GM12878 (cell line): ENCODE results near the gene GABRR1. TPM values are rescaled to one million over a fixed set of nuclear protein-coding genes. Genes with fewer than 3 reads are reported as not detected.

ENCODE experiments used
- ATAC-seq: fragments of 200-7000 bp; cut with Tn5 transposase; 3 replicates; pipeline ENCODE4 v1.9.1; 2020; ENCODE audit warnings: mild to moderate bottlenecking, moderate library complexity
- BruUV-seq: library from RNA; stranded (reverse); fragments of 400-500 nt; replicated peaks from 2 replicates; lab custom pipeline; 2021; lab: Mats Ljungman, UMichigan
- CTCF ChIA-PET: fragments of 300-600 bp; sonication (Branson Sonifier 250); formaldehyde crosslinking; extraction: SDS; loops from one replicate; lab custom pipeline; 2021; ENCODE audit warnings: inconsistent platforms; lab: Yijun Ruan, JAX
- POLR2A ChIA-PET: fragments of 350-600 bp; formaldehyde crosslinking; extraction: SDS; loops from one replicate; lab custom pipeline; 2021; ENCODE audit warnings: inconsistent platforms; lab: Charles Lee
- RAD21 ChIA-PET: fragments of 300-600 bp; sonication (Branson Sonifier 250); formaldehyde crosslinking; loops from one replicate; lab custom pipeline; 2023; ENCODE audit warnings: antibody characterized with exemption; ENCODE audit not compliant: unreplicated experiment; lab: Charles Lee
- SMC1A ChIA-PET: fragments of 300-600 bp; sonication (Branson Sonifier 250); formaldehyde crosslinking; loops from one replicate; lab custom pipeline; 2023; ENCODE audit not compliant: unreplicated experiment, uncharacterized antibody; lab: Charles Lee
- DNase-seq: peaks from one replicate; pipeline ENCODE4 v3.0.0-alpha.2; 2011; ENCODE audit warnings: low read depth, low spot score
- FAIRE-seq: peaks from 3 replicates; lab custom pipeline; 2011; peaks lifted over from hg19 to GRCh38; lab: Jason Lieb, UNC
- H2AFZ ChIP-seq: 2 replicates; pipeline ENCODE4 v1.6.0; 2011; ENCODE audit warnings: low read depth, low read length, control low read depth; ENCODE audit not compliant: control insufficient read depth
- H3K27ac ChIP-seq: 2 replicates; pipeline ENCODE4 v1.5.1; 2011; ENCODE audit warnings: control low read depth; ENCODE audit not compliant: control insufficient read depth, insufficient read depth
- H3K27me3 ChIP-seq, 2 experiments: replicated peaks in 1 of 2; 2 replicates each; pipeline versions ENCODE4 v1.6.0 to v1.6.1; 2011; ENCODE audit warnings: low read length in 1 of 2; ENCODE audit not compliant: control insufficient read depth in 2 of 2, insufficient read depth in 2 of 2
- H3K36me3 ChIP-seq, 2 experiments: 2 replicates each; pipeline ENCODE4 v1.5.1; 2011; ENCODE audit warnings: low read length in 1 of 2; ENCODE audit not compliant: control insufficient read depth in 2 of 2, insufficient read depth in 2 of 2
- H3K4me1 ChIP-seq: 2 replicates; pipeline ENCODE4 v1.6.1; 2011; ENCODE audit warnings: mild to moderate bottlenecking, low read length, moderate library complexity, mixed read lengths; ENCODE audit not compliant: control insufficient read depth, insufficient read depth
- H3K4me2 ChIP-seq: 2 replicates; pipeline ENCODE4 v1.6.0; 2011; ENCODE audit warnings: control low read depth; ENCODE audit not compliant: control insufficient read depth, insufficient read depth
- H3K4me3 ChIP-seq: fragments of 200-600 bp; sonication (generic); 2 replicates; pipeline ENCODE4 v1.5.1; 2016
- H3K79me2 ChIP-seq: 2 replicates; pipeline ENCODE4 v1.6.0; 2011; ENCODE audit warnings: low read length; ENCODE audit not compliant: control insufficient read depth, insufficient read depth
- H3K9ac ChIP-seq: 2 replicates; pipeline ENCODE4 v1.8.0; 2011; ENCODE audit warnings: low read length, control low read depth, mixed read lengths; ENCODE audit not compliant: control insufficient read depth, insufficient read depth
- H3K9me3 ChIP-seq: replicated peaks from 3 replicates; pipeline ENCODE4 v1.5.1; 2011; ENCODE audit warnings: mild to moderate bottlenecking, low read length; ENCODE audit not compliant: control insufficient read depth, insufficient read depth
- H4K20me1 ChIP-seq: 2 replicates; pipeline ENCODE4 v1.6.0; 2011; ENCODE audit not compliant: control insufficient read depth, insufficient read depth
- CBFB ChIP-seq: IDR thresholded peaks from 2 replicates; pipeline ENCODE4 v1.6.1; 2016; ENCODE audit warnings: antibody characterized with exemption, low read depth
- KAT2A ChIP-seq: conservative IDR thresholded peaks from 2 replicates; pipeline ENCODE4 v1.6.1; 2011; ENCODE audit warnings: low read depth, low read length; ENCODE audit not compliant: control insufficient read depth
- NFYA ChIP-seq: IDR thresholded peaks from 2 replicates; pipeline ENCODE4 v1.6.1; 2011; ENCODE audit warnings: low read depth, mild to moderate bottlenecking, low read length, improper control_type of control experiment, borderline replicate concordance
- SIN3A ChIP-seq: IDR thresholded peaks from 2 replicates; pipeline ENCODE4 v1.6.1; 2012; ENCODE audit warnings: low read depth, low read length, improper control_type of control experiment
- SUZ12 ChIP-seq: fragments of 200-600 bp; sonication (generic); IDR thresholded peaks from one replicate; pipeline ENCODE4 v1.6.1; 2018; ENCODE audit warnings: antibody characterized with exemption, mild to moderate bottlenecking; ENCODE audit not compliant: unreplicated experiment
- ZBTB4 ChIP-seq: fragments of 450-650 bp; formaldehyde crosslinking; IDR thresholded peaks from 2 replicates; pipeline ENCODE4 v1.4.0; 2022; ENCODE audit warnings: mild to moderate bottlenecking, moderate library complexity
- ZNF24 ChIP-seq: fragments of 450-650 bp; IDR thresholded peaks from 2 replicates; pipeline ENCODE4 v1.6.1; 2017; ENCODE audit warnings: antibody characterized with exemption, mild to moderate bottlenecking
- ZNF384 ChIP-seq: IDR thresholded peaks from 2 replicates; pipeline ENCODE4 v1.6.1; 2012; ENCODE audit warnings: low read depth, mild to moderate bottlenecking, low read length, improper control_type of control experiment, borderline replicate concordance
- WGBS: methylation state at CpG from one replicate; pipeline ENCODE4 v1.1.6; 2016; ENCODE audit warnings: low lambda C conversion rate; ENCODE audit not compliant: insufficient replicate concordance, insufficient coverage; ENCODE audit errors: missing lambda C conversion rate; 5-methylcytosine and 5-hydroxymethylcytosine counted together
- in situ Hi-C: fragments of 300-500 bp; cut with MboI; formaldehyde crosslinking; loops from 9 replicates; pipeline ENCODE4 v1.14.3; 2018; ENCODE audit warnings: mixed read lengths
- intact Hi-C: fragments of 100-400 bp; cut with micrococcal nuclease; formaldehyde crosslinking; loops from one replicate; pipeline ENCODE4 v1.14.2; 2022; ENCODE audit not compliant: unreplicated experiment
- polyA plus RNA-seq, 11 experiments: library from polyadenylated mRNA; depleted of rRNA in 4 of 11; unstranded in 6 of 11; stranded (reverse) in 5 of 11; fragments of >200 nt; fragmentation: Nextera tagmentation in 4 of 11; fragmentation: Illumina TruSeq in 1 of 11; extraction: Ambion mirVana in 4 of 11; extraction: Trizol in 1 of 11; gene quantifications; 1 replicate in 1 of 11; 2 replicates in 10 of 11; pipeline versions ENCODE4 v1.2.1 to v1.2.3, GENCODE V29; 2011 to 2016; ENCODE audit warnings: inconsistent platforms in 2 of 11, missing spikeins in 2 of 11, low read depth in 1 of 11
- total RNA-seq, 4 experiments: library from RNA; depleted of rRNA in 3 of 4; stranded (reverse); fragments of >200 nt in 3 of 4; fragmentation: Illumina TruSeq in 1 of 4; extraction: Trizol in 1 of 4; gene quantifications; 2 replicates each; pipeline versions ENCODE4 v1.2.1 to v1.2.3, GENCODE V29; 2013 to 2021
- TF ChIP-seq, protein P1 (sequence below): fragments of 450-650 bp; formaldehyde crosslinking; IDR thresholded peaks from 2 replicates; pipeline ENCODE4 v1.5.0; 2022; ENCODE audit warnings: mild to moderate bottlenecking, missing genetic modification characterization
- TF ChIP-seq, protein P2 (sequence below): IDR thresholded peaks from 2 replicates; pipeline ENCODE4 v1.6.1; 2012; ENCODE audit warnings: low read depth, low read length, improper control_type of control experiment

GABRR1 gene
- total and polyA plus RNA-seq, 10 of the 15 experiments (the other 5 are each of a cell fraction or from before 2014, with no cell fraction given) = not detected

GRCh38 chr6:89183294-89183693, 33.9 kb downstream of the GABRR1 start (continued):
- no peak for TF ChIP-seq ZBTB4 (CRISPR knock-in tag)
- no peak for TF ChIP-seq ZNF24
- no peak for TF ChIP-seq KAT2A
- TF ChIP-seq NFYA = no peak
- no peak for TF ChIP-seq ZNF384

GRCh38 chr6:89180971-89181370, 36.2 kb downstream of the GABRR1 start:
- ChIA-PET POLR2A (interaction anchor here (0.6 kb wide), 1 partner anchor 169 kb away, joined by 3 read pairs; no protein-coding TSS in a partner anchor), CTCF (no interaction called here)

More at GRCh38 chr6:89180971-89181370, 36.2 kb downstream of the GABRR1 start:
- H3K9me3 ChIP-seq = no peaks in the 10 kb centered on the region
- H3K4me1 ChIP-seq = no peaks in the 10 kb centered on the region
- H3K79me2 ChIP-seq = no peaks in the 10 kb centered on the region
- ATAC-seq (no peak), FAIRE-seq (no peak), DNase-seq (no peak)
- TF ChIP-seq CBFB = no peak
- no peak for TF ChIP-seq SIN3A
- TF ChIP-seq, protein P1, sequence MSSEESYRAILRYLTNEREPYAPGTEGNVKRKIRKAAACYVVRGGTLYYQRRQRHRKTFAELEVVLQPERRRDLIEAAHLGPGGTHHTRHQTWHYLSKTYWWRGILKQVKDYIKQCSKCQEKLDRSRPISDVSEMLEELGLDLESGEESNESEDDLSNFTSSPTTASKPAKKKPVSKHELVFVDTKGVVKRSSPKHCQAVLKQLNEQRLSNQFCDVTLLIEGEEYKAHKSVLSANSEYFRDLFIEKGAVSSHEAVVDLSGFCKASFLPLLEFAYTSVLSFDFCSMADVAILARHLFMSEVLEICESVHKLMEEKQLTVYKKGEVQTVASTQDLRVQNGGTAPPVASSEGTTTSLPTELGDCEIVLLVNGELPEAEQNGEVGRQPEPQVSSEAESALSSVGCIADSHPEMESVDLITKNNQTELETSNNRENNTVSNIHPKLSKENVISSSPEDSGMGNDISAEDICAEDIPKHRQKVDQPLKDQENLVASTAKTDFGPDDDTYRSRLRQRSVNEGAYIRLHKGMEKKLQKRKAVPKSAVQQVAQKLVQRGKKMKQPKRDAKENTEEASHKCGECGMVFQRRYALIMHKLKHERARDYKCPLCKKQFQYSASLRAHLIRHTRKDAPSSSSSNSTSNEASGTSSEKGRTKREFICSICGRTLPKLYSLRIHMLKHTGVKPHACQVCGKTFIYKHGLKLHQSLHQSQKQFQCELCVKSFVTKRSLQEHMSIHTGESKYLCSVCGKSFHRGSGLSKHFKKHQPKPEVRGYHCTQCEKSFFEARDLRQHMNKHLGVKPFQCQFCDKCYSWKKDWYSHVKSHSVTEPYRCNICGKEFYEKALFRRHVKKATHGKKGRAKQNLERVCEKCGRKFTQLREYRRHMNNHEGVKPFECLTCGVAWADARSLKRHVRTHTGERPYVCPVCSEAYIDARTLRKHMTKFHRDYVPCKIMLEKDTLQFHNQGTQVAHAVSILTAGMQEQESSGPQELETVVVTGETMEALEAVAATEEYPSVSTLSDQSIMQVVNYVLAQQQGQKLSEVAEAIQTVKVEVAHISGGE (CRISPR knock-in tag) = no peak
- TF ChIP-seq SUZ12 = no peak
- TF ChIP-seq, protein P2, sequence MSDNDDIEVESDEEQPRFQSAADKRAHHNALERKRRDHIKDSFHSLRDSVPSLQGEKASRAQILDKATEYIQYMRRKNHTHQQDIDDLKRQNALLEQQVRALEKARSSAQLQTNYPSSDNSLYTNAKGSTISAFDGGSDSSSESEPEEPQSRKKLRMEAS = no peak
- no peaks in the 10 kb centered on the region for H4K20me1 ChIP-seq
- intact Hi-C loops = no loop called here
- 0% methylated on average over 1 of the region's 1 CpG for WGBS
- H3K4me3 ChIP-seq = no peak overlapping the region
- in situ Hi-C loops = no loop called here
- H3K4me2 ChIP-seq = no peak overlapping the region
- H3K9ac ChIP-seq = no peak overlapping the region
- no peak overlapping the region for H3K27ac ChIP-seq
- H3K36me3 ChIP-seq = no peaks in the 10 kb centered on the region
- peaks cover under 1 to 2% of the 10 kb centered on the region in 2 experiments; a peak in 3 of 4 replicates for H3K27me3 ChIP-seq
- ChIA-PET RAD21 (no interaction called here), SMC1A (interaction anchor here (1.4 kb wide), 1 partner anchor 197 kb away, joined by 3 read pairs; no protein-coding TSS in a partner anchor)
- no TSS peak for BruUV-seq
- no peak overlapping the region for H2AFZ ChIP-seq
